A549 (cell line): ENCODE results near the gene TNN.

Source experiments
- SREBF2 ChIP-seq: fragments of 450-650 bp; IDR thresholded peaks from 2 replicates; pipeline ENCODE4 v1.6.1; 2014; ENCODE audit warnings: mild to moderate bottlenecking, moderate library complexity
- TF ChIP-seq, protein P1 (sequence below): fragments of 250-450 bp; sonication (Bioruptor Pico); IDR thresholded peaks from 2 replicates; pipeline ENCODE4 v1.5.0; 2021; ENCODE audit warnings: mild to moderate bottlenecking, moderate library complexity, borderline replicate concordance

DNA sequence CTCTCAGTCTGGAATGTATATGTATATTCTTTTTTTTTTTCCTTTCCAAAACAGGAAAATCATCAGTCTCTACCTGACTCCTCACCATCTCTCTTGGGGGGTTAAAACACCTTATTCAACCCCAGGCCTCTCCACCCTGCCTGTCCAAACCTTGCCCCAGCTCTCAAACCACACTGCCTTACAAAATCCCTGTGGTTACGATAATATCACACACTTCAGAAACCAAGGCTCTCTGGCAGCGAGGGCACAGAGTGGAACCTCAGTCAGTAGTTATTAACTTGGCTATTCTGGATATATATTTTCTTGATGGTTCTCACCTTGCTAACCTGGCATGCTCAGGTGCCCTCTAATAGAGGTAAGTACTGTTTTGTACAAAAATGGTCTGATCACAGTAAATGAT, 100.2 kb downstream of the TNN start:
- TF ChIP-seq SREBF2, result no peak
- TF ChIP-seq, protein P1, sequence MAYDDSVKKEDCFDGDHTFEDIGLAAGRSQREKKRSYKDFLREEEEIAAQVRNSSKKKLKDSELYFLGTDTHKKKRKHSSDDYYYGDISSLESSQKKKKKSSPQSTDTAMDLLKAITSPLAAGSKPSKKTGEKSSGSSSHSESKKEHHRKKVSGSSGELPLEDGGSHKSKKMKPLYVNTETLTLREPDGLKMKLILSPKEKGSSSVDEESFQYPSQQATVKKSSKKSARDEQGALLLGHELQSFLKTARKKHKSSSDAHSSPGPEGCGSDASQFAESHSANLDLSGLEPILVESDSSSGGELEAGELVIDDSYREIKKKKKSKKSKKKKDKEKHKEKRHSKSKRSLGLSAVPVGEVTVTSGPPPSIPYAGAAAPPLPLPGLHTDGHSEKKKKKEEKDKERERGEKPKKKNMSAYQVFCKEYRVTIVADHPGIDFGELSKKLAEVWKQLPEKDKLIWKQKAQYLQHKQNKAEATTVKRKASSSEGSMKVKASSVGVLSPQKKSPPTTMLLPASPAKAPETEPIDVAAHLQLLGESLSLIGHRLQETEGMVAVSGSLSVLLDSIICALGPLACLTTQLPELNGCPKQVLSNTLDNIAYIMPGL (CRISPR knock-in tag), result no peak
